HepG2 (cell line): ENCODE data around the gene PGA3. TPM values are rescaled to one million over a fixed set of nuclear protein-coding genes. Genes with fewer than 3 reads are reported as not detected.

Experiments used
- ASH2L ChIP-seq: fragments of 300-600, 200-600 bp; sonication (generic); IDR thresholded peaks from 2 replicates; pipeline ENCODE4 v1.7.0; 2017; ENCODE audit warnings: low read depth, mild to moderate bottlenecking, moderate library complexity, mixed read lengths, low read length; ENCODE audit not compliant: insufficient read length
- DMAP1 ChIP-seq: IDR thresholded peaks from 2 replicates; pipeline ENCODE4 v1.6.1; 2016
- ELF3 ChIP-seq: IDR thresholded peaks from 2 replicates; pipeline ENCODE4 v1.6.1; 2016; ENCODE audit warnings: missing genetic modification reagents, missing compliant biosample characterization
- SYNCRIP ChIP-seq: fragments of 200-400 bp; formaldehyde crosslinking; IDR thresholded peaks from 2 replicates; pipeline ENCODE4 v1.6.1; 2018; ENCODE audit warnings: mild to moderate bottlenecking, low read depth, low read length; ENCODE audit not compliant: insufficient read depth
- ZBTB40 ChIP-seq, 2 experiments: fragments of 450-650 bp in 1 of 2; sonication (generic) in 1 of 2; formaldehyde crosslinking in 1 of 2; IDR thresholded peaks; 2 replicates each; pipeline versions ENCODE4 v1.6.1 to v1.8.0; 2016 to 2022; ENCODE audit warnings: antibody characterized with exemption in 1 of 2, mild to moderate bottlenecking in 1 of 2, missing genetic modification reagents in 1 of 2
- ZNF605 ChIP-seq: sonication (generic); formaldehyde crosslinking; IDR thresholded peaks from 2 replicates; pipeline ENCODE4 v1.8.0; 2022; ENCODE audit warnings: mild to moderate bottlenecking, missing genetic modification reagents
- ZNF674 ChIP-seq: sonication (generic); formaldehyde crosslinking; IDR thresholded peaks from 2 replicates; pipeline ENCODE4 v1.5.0; 2020; ENCODE audit warnings: low read depth, mild to moderate bottlenecking, missing genetic modification reagents
- ZNF747 ChIP-seq: sonication (generic); formaldehyde crosslinking; IDR thresholded peaks from 2 replicates; pipeline ENCODE4 v1.8.1; 2023; ENCODE audit warnings: missing genetic modification reagents, mild to moderate bottlenecking, borderline replicate concordance
- ZNF891 ChIP-seq: sonication (generic); formaldehyde crosslinking; IDR thresholded peaks from 2 replicates; pipeline ENCODE4 v1.5.0; 2020; ENCODE audit warnings: mild to moderate bottlenecking, missing genetic modification reagents
- polyA plus RNA-seq, 8 experiments: library from polyadenylated mRNA; depleted of rRNA in 3 of 8; stranded (reverse) in 7 of 8; unstranded in 1 of 8; fragments of >200 nt; fragmentation: Illumina TruSeq in 4 of 8; extraction: Trizol in 4 of 8; gene quantifications; 2 replicates each; pipeline versions ENCODE4 v1.2.1 to v1.2.3, GENCODE V29; 2011 to 2016; ENCODE audit warnings: low read depth in 4 of 8, missing spikeins in 1 of 8, mixed read lengths in 1 of 8; ENCODE audit not compliant: insufficient read depth in 1 of 8
- total RNA-seq, 5 experiments: library from RNA; depleted of rRNA; stranded (reverse); fragments of >200 nt; fragmentation: Illumina TruSeq; extraction: Trizol; gene quantifications; 2 replicates each; pipeline ENCODE4 v1.2.3, GENCODE V29; 2016; ENCODE audit warnings: low read depth in 1 of 5
- TF ChIP-seq, protein P1 (sequence below): sonication (generic); formaldehyde crosslinking; IDR thresholded peaks from one replicate; pipeline ENCODE4 v1.5.1; 2020; ENCODE audit warnings: mild to moderate bottlenecking, missing genetic modification reagents; ENCODE audit errors: not compliant biosample characterization

Gene PGA3
- total and polyA plus RNA-seq, 2 of the 13 experiments (the other 11 are each of a cell fraction or from before 2014, with no cell fraction given) = not detected

GRCh38 chr11:61161190-61162091 lies 41.9 kb upstream of the PGA3 start, which contains the start of gene VPS37C (continued):
- TF ChIP-seq, protein P1, sequence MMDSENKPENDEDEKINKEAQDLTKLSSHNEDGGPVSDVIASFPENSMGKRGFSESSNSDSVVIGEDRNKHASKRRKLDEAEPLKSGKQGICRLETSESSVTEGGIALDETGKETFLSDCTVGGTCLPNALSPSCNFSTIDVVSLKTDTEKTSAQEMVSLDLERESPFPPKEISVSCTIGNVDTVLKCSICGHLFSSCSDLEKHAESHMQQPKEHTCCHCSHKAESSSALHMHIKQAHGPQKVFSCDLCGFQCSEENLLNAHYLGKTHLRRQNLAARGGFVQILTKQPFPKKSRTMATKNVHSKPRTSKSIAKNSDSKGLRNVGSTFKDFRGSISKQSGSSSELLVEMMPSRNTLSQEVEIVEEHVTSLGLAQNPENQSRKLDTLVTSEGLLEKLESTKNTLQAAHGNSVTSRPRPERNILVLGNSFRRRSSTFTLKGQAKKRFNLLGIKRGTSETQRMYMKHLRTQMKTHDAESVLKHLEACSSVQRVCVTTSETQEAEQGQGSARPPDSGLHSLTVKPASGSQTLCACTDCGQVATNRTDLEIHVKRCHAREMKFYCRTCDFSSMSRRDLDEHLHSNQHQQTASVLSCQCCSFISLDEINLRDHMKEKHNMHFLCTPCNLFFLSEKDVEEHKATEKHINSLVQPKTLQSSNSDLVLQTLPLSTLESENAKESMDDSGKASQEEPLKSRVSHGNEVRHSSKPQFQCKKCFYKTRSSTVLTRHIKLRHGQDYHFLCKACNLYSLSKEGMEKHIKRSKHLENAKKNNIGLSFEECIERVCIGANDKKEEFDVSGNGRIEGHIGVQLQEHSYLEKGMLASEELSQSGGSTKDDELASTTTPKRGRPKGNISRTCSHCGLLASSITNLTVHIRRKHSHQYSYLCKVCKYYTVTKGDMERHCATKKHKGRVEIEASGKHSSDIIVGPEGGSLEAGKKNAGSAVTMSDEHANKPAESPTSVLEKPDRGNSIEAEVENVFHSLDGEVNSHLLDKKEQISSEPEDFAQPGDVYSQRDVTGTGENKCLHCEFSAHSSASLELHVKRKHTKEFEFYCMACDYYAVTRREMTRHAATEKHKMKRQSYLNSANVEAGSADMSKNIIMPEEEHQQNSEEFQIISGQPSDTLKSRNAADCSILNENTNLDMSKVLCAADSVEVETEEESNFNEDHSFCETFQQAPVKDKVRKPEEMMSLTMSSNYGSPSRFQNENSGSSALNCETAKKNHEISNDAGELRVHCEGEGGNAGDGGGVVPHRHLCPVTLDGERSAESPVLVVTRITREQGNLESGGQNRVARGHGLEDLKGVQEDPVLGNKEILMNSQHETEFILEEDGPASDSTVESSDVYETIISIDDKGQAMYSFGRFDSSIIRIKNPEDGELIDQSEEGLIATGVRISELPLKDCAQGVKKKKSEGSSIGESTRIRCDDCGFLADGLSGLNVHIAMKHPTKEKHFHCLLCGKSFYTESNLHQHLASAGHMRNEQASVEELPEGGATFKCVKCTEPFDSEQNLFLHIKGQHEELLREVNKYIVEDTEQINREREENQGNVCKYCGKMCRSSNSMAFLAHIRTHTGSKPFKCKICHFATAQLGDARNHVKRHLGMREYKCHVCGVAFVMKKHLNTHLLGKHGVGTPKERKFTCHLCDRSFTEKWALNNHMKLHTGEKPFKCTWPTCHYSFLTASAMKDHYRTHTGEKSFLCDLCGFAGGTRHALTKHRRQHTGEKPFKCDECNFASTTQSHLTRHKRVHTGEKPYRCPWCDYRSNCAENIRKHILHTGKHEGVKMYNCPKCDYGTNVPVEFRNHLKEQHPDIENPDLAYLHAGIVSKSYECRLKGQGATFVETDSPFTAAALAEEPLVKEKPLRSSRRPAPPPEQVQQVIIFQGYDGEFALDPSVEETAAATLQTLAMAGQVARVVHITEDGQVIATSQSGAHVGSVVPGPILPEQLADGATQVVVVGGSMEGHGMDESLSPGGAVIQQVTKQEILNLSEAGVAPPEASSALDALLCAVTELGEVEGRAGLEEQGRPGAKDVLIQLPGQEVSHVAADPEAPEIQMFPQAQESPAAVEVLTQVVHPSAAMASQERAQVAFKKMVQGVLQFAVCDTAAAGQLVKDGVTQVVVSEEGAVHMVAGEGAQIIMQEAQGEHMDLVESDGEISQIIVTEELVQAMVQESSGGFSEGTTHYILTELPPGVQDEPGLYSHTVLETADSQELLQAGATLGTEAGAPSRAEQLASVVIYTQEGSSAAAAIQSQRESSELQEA (CRISPR knock-in tag) = no peak
- peak; percentile 28 for TF ChIP-seq ELF3 (CRISPR knock-in tag)
- TF ChIP-seq ZNF891 (CRISPR knock-in tag) = no peak
- peak; percentile 84 for TF ChIP-seq ASH2L
- TF ChIP-seq DMAP1 (CRISPR knock-in tag) = peak; percentile 73; the same call in 1 of the 2 replicates
- no peak for TF ChIP-seq SYNCRIP
- TF ChIP-seq ZNF747 (CRISPR knock-in tag) = peak; percentile 71; the same call in 1 of the 2 replicates
- TF ChIP-seq ZNF674 = peak; percentile 46; the same call in 1 of the 2 replicates
- no peak for TF ChIP-seq ZBTB40 (IDR thresholded peaks at IDR 0.05)
- peak; percentile 36; the same call in 1 of the 2 replicates for TF ChIP-seq ZBTB40 (CRISPR knock-in tag; IDR thresholded peaks at IDR 0.05)
- 0 out of 2 replicates have a peak, but pooled peaks have one; percentile 26 for TF ChIP-seq ZNF605 (CRISPR knock-in tag)
